ENCODE measurements around the gene NRG2. TPM values are rescaled to one million over a fixed set of nuclear protein-coding genes. Genes with fewer than 3 reads are reported as not detected.
A peak's percentile ranks its signal among the peaks of the same experiment; 100 is the strongest.

The NRG2 gene
- total and polyA plus RNA-seq, 10 donors: 0.83 to 7.7 (median 4.4) TPM

- no peak overlapping the region for H3K27ac ChIP-seq
- DNase-seq: peak; percentile 69
- no peak for TF ChIP-seq POLR2AphosphoS5 (IDR thresholded peaks at IDR 0.05)
- no peak for TF ChIP-seq CTCF (IDR thresholded peaks at IDR 0.05 in 8 of 11, conservative IDR thresholded peaks at IDR 0.05 in 3 of 11)
- no peak for TF ChIP-seq POLR2A (IDR thresholded peaks at IDR 0.05)
- no peak overlapping the region for H3K4me3 ChIP-seq
- peaks cover 0 to 16% (median 0%) of the 10 kb centered on the region in 6 donors for H3K36me3 ChIP-seq
- 88 to 96% (median 92%) methylated on average over 14 to 19 of the region's 19 CpGs for WGBS, 5 donors
- peaks cover 0 to 23% (median 0%) of the 10 kb centered on the region in 7 donors for H3K27me3 ChIP-seq (replicated peaks in 1 of 7)
- peaks cover 0 to 43% (median 27%) of the 10 kb centered on the region in 6 donors for H3K4me1 ChIP-seq
- intact Hi-C loops (cut with DNase I; ENCODE audit: low total_unique reads): no loop called here
- H3K9me3 ChIP-seq: no peaks in the 10 kb centered on the region
Observed at GRCh38 chr5:139851558-139851957, 191.5 kb downstream of the NRG2 start.

- 56 to 72% (median 67%) methylated on average over 3 of the region's 3 CpGs for WGBS, 5 donors
- peaks cover 0 to 43% (median 27%) of the 10 kb centered on the region in 6 donors for H3K4me1 ChIP-seq
- peak; percentile 49 for DNase-seq
Observed at GRCh38 chr5:139850423-139851016, 192.6 kb downstream of the NRG2 start.

GRCh38 chr5:139849942-139850341, 193.2 kb downstream of the NRG2 start:
- Histone ChIP-seq H3K36me3 (peaks cover 0 to 16% (median 0%) of the 10 kb centered on the region in 6 donors), H3K27me3 (replicated peaks in 1 of 7) (peaks cover 0 to 29% (median 0%) of the 10 kb centered on the region in 7 donors), H3K4me1 (peaks cover 0 to 43% (median 27%) of the 10 kb centered on the region in 6 donors), H3K4me3 (no peak overlapping the region), H3K9me3 (no peaks in the 10 kb centered on the region), H3K27ac (peak overlapping the region in 5 of 8 donors; percentile 29 to 87 (median 34))
- intact Hi-C loops (cut with DNase I; ENCODE audit: low total_unique reads): loop anchor here (5.0 kb wide), 1 partner anchor 63 kb away; no protein-coding TSS in a partner anchor
- DNase-seq: no peak
- 68 to 80% (median 76%) methylated on average over 2 of the region's 2 CpGs for WGBS, 5 donors
- TF ChIP-seq POLR2AphosphoS5 (IDR thresholded peaks at IDR 0.05) (no peak), CTCF (IDR thresholded peaks at IDR 0.05 in 8 of 11, conservative IDR thresholded peaks at IDR 0.05 in 3 of 11) (no peak), POLR2A (IDR thresholded peaks at IDR 0.05) (no peak)

More at GRCh38 chr5:139850423-139851016, 192.6 kb downstream of the NRG2 start:
- Histone ChIP-seq H3K36me3 (peaks cover 0 to 16% (median 0%) of the 10 kb centered on the region in 6 donors), H3K27ac (peak overlapping the region in 5 of 8 donors; percentile 29 to 87 (median 34)), H3K4me3 (no peak overlapping the region), H3K27me3 (replicated peaks in 1 of 7) (peaks cover 0 to 29% (median 0%) of the 10 kb centered on the region in 7 donors), H3K9me3 (no peaks in the 10 kb centered on the region)
- intact Hi-C loops (cut with DNase I; ENCODE audit: low total_unique reads): no loop called here
- TF ChIP-seq CTCF (IDR thresholded peaks at IDR 0.05 in 8 of 11, conservative IDR thresholded peaks at IDR 0.05 in 3 of 11) (no peak), POLR2AphosphoS5 (IDR thresholded peaks at IDR 0.05) (no peak), POLR2A (IDR thresholded peaks at IDR 0.05) (no peak)

- H3K27ac ChIP-seq: peak overlapping the region in 5 of 8 donors; percentile 29 to 87 (median 34)
- peaks cover 0 to 16% (median 0%) of the 10 kb centered on the region in 6 donors for H3K36me3 ChIP-seq
- intact Hi-C loops (cut with DNase I; ENCODE audit: low total_unique reads): loop anchor here (5.0 kb wide), 1 partner anchor 62 kb away; no protein-coding TSS in a partner anchor
Observed at GRCh38 chr5:139849501-139849900, 193.6 kb downstream of the NRG2 start.

More at GRCh38 chr5:139849501-139849900, 193.6 kb downstream of the NRG2 start:
- Histone ChIP-seq H3K4me3 (no peak overlapping the region), H3K27me3 (replicated peaks in 1 of 7) (peaks cover 0 to 32% (median 0%) of the 10 kb centered on the region in 7 donors), H3K4me1 (peaks cover 0 to 46% (median 27%) of the 10 kb centered on the region in 6 donors), H3K9me3 (no peaks in the 10 kb centered on the region)
- WGBS, 5 donors: 74 to 86% (median 77%) methylated on average over 7 of the region's 7 CpGs
- TF ChIP-seq CTCF (IDR thresholded peaks at IDR 0.05 in 8 of 11, conservative IDR thresholded peaks at IDR 0.05 in 3 of 11): no peak
- TF ChIP-seq POLR2A (IDR thresholded peaks at IDR 0.05): no peak
- no peak for TF ChIP-seq POLR2AphosphoS5 (IDR thresholded peaks at IDR 0.05)
- DNase-seq: peak; percentile 63
